NCI-H2029 treated with DMSO at 0.1 percent for 48 hours (cell line): ENCODE data around the gene HOXC13.

Experiments
- DNase-seq: peaks from one replicate; lab custom pipeline; 2025; lab: John Stamatoyannopoulos, UW

Gene HOXC13

GRCh38 chr12:53938326-53939140 is at the start of gene HOXC13:
Gene HOXC13, plus strand, starts transcription at chr12:53938831. Its CDS starts 76 bp downstream, at chr12:53938907.
- DNase-seq = no peak

GRCh38 chr12:53890081-53890480 is 48.5 kb upstream of the HOXC13 start:
- DNase-seq = no peak

GRCh38 chr12:53892762-53893395 is 45.8 kb upstream of the HOXC13 start:
- no peak for DNase-seq

GRCh38 chr12:53899230-53899629 is 39.4 kb upstream of the HOXC13 start:
- no peak for DNase-seq

GRCh38 chr12:53907103-53907502 is 31.5 kb upstream of the HOXC13 start:
- DNase-seq = no peak

- DNase-seq = no peak
These were observed 21.6 kb upstream of the HOXC13 start for GRCh38 chr12:53916788-53917655.

- DNase-seq = no peak
These were observed 13.9 kb upstream of the HOXC13 start for GRCh38 chr12:53924521-53925405.

- DNase-seq = no peak
These were observed 11.2 kb upstream of the HOXC13 start for GRCh38 chr12:53927220-53928029.

- DNase-seq = no peak
These were observed 10.4 kb upstream of the HOXC13 start for GRCh38 chr12:53928054-53928835.

- no peak for DNase-seq
These were observed 9.1 kb upstream of the HOXC13 start for GRCh38 chr12:53929527-53929926.

- DNase-seq = no peak
These were observed 7.9 kb upstream of the HOXC13 start for GRCh38 chr12:53930591-53931255.

GRCh38 chr12:53931844-53932581 is 6.6 kb upstream of the HOXC13 start:
- no peak for DNase-seq

- no peak for DNase-seq
These were observed 5.7 kb upstream of the HOXC13 start for GRCh38 chr12:53932915-53933314.

GRCh38 chr12:53935383-53936341 is 3.0 kb upstream of the HOXC13 start:
- DNase-seq = no peak

GRCh38 chr12:53937099-53937498 is 1.5 kb upstream of the HOXC13 start:
- no peak for DNase-seq

- DNase-seq = no peak
These were observed 870 bp upstream of the HOXC13 start for GRCh38 chr12:53937596-53938325.
